Muscle layer of colon (tissue), 2 donors: ENCODE results near the gene SH2D7.

Source experiments
- H3K27ac ChIP-seq: one replicate; pipeline ENCODE4 v1.7.0; 2013; ENCODE audit warnings: low read depth, mild to moderate bottlenecking, low read length, moderate library complexity
- H3K27me3 ChIP-seq, 2 donors: one replicate each; pipeline ENCODE4 v1.7.0; 2013; ENCODE audit warnings: low read length in 2 of 2, mild to moderate bottlenecking in 2 of 2; ENCODE audit not compliant: insufficient read depth in 2 of 2, control insufficient read depth in 1 of 2
- H3K36me3 ChIP-seq: one replicate; pipeline ENCODE4 v1.7.0; 2013; ENCODE audit warnings: mild to moderate bottlenecking, low read length; ENCODE audit not compliant: insufficient read depth
- H3K4me1 ChIP-seq: one replicate; pipeline ENCODE4 v1.7.0; 2013; ENCODE audit warnings: mild to moderate bottlenecking, low read length; ENCODE audit not compliant: insufficient read depth
- H3K4me3 ChIP-seq, 2 donors: one replicate each; pipeline ENCODE4 v1.7.0; 2013; ENCODE audit warnings: low read length in 2 of 2, low read depth in 1 of 2, mild to moderate bottlenecking in 1 of 2, moderate library complexity in 1 of 2
- H3K9ac ChIP-seq: one replicate; pipeline ENCODE4 v1.7.0; 2013; ENCODE audit warnings: low read length
- H3K9me3 ChIP-seq: one replicate; pipeline ENCODE4 v1.7.0; 2013; ENCODE audit warnings: mild to moderate bottlenecking, low read length
- donor health status: abdominal sarcoma.
- donor health status: Adenocarcinoma of cecum.

SH2D7 gene

DNA sequence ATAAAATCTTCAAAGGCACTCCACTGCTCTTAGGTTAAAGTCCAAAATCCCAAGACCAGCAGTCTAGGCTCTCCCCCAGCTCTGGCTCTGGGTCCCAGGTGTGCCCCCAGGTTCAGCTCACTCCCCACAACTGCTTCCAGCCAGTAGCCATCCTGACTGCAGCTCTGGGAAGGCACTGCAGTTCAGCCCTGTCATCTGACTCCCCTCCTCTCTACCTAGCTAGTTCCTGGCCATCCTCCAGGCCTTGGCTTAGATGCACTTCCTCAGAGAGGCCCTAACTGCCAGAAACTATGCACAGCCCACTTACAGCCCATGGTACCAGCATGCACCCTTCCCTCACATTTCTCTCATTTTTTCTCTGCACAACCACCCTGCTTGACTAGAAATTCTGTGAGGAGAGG lies 40.4 kb upstream of the SH2D7 start:
- Histone ChIP-seq H3K27me3 (no peaks in the 10 kb centered on the region), H3K4me3 (no peak overlapping the region), H3K36me3 (peaks cover 26% of the 10 kb centered on the region), H3K4me1 (peaks cover 74% of the 10 kb centered on the region), H3K9ac (no peak overlapping the region), H3K9me3 (no peaks in the 10 kb centered on the region), H3K27ac (no peak overlapping the region)

DNA sequence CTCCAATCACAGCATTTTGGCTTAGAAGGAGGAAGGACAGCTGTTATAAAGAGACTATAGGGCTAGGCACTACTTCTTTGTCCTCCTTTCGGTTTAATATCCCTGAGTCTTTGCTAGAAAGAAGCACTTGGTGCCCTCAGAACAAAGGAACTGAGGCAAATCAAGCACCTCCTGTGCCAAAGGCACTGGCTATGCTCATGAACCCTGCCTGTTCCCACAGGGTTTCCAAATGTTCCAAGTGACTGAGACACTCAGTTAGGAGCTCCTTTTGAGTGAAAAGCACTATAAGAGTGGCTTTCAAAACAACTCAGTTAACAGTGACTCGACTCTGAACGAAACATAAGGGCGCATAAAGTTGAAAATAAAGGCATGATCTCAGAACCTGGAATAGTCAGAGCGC lies 39.8 kb upstream of the SH2D7 start:
- no peak overlapping the region for H3K9ac ChIP-seq
- H3K4me3 ChIP-seq: no peak overlapping the region
- no peaks in the 10 kb centered on the region for H3K27me3 ChIP-seq
- peaks cover 26% of the 10 kb centered on the region for H3K36me3 ChIP-seq
- H3K9me3 ChIP-seq: no peaks in the 10 kb centered on the region
- H3K4me1 ChIP-seq: peaks cover 72% of the 10 kb centered on the region
- no peak overlapping the region for H3K27ac ChIP-seq

DNA sequence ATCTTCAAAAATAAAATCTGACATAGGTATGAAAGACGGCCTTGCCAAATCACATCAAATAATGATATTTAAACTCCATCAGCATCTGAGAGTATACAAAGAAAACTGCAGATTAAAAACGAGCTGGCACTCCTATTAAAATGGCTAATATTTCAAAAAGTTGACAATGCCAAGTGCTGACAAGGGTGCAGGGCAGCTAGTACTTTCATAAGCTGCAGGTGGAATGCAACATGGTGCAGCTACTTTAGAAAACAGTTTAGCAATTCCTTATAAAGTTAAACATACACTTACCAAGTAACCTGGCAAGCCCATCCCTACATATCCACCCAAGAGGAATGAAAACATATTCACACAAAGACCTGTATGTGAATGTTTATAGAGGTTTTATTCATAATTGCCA lies 37.8 kb upstream of the SH2D7 start:
- H3K4me3 ChIP-seq: no peak overlapping the region
- no peak overlapping the region for H3K27ac ChIP-seq
- H3K4me1 ChIP-seq: peaks cover 72% of the 10 kb centered on the region
- H3K9me3 ChIP-seq: no peaks in the 10 kb centered on the region
- H3K36me3 ChIP-seq: peaks cover 26% of the 10 kb centered on the region
- H3K9ac ChIP-seq: no peak overlapping the region
- H3K27me3 ChIP-seq: no peaks in the 10 kb centered on the region

DNA sequence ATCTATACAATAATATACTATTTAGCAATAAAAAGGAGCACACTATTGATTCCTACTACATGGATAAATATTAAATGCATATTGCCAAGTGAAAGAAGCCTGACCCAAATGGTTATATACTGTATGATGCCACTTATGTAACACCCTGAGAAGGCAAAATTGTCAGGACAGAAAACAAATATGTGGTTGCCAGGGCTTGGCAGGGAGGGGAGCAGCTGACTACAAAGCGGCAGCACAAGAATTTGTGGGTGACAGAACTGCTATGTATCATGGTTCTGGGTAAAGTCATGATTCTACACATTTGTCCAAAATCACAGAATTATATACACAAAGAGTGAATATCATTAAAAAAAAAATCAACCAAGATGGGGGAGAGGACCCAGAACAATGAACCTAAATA lies 37.4 kb upstream of the SH2D7 start:
- no peak overlapping the region for H3K9ac ChIP-seq
- H3K27ac ChIP-seq: no peak overlapping the region
- no peak overlapping the region for H3K4me3 ChIP-seq
- H3K9me3 ChIP-seq: no peaks in the 10 kb centered on the region
- H3K36me3 ChIP-seq: peaks cover 26% of the 10 kb centered on the region
- H3K27me3 ChIP-seq: no peaks in the 10 kb centered on the region
- H3K4me1 ChIP-seq: peaks cover 70% of the 10 kb centered on the region

DNA sequence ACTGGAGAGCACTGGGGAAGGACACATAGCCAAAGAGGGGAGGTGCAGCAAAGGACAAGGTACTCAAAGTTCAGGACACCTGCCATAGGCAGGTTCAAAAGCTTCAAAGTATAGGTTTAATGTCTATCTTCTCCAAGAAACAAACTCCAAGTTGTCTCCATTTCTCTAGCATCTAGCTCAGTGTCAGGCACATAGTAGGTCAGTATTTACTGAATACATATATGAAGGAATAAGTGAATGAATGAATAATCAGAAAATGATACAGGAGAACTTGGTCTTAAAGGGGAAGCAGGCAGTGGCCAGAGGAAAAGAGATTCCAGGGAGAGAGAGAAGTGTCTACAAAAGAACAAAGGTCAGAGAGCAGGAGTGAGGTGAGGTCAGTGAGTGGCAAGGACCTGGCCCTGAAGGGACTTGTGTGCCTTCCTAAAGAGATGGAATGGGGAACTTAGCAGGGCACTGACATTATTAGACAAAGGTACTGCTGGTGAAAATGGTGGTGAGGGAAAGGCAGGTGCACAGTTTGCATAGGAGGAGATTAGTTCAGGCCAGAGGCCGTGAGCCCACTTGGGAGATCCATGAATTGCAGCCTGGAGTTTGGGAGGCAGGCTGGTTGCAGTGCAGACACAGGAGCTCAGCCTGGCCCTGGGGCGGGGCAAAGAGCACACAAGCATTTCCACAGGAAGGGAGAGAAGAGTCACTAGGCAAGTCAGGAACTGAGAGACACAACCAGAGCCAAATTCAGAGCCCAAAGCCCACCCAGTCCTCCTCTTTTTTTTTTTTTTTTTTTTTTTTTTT lies 36.2 kb upstream of the SH2D7 start:
- no peak overlapping the region for H3K27ac ChIP-seq
- H3K9ac ChIP-seq: no peak overlapping the region
- H3K9me3 ChIP-seq: no peaks in the 10 kb centered on the region
- H3K27me3 ChIP-seq: no peaks in the 10 kb centered on the region
- H3K4me1 ChIP-seq: peaks cover 60% of the 10 kb centered on the region
- no peak overlapping the region for H3K4me3 ChIP-seq
- peaks cover 26% of the 10 kb centered on the region for H3K36me3 ChIP-seq

DNA sequence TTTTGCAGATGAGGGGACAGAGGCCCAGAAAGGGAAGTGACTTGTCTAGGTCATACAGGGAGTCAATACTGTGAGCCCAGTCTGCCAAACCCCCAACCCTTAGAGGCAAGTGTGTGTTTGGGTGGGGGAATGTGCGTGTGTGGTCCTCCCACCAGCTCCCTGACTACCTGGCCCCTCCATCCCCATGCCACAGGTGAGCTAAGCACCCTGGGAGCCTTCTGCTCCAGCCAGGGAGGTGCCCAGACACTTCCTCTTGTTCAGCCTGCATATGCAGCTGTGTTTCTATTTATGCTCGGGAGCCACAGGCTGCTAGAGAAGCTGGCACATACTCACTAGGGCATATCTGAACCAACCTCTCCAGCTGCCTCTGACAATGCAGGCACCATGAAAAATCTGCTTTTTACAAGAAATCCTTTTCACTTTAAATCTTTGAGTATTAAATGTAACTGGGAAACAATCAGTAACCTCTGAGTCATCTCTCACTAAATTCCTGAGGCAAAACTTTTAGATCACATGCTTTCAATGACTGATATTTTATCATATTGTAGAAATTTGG lies 35.6 kb upstream of the SH2D7 start:
- Histone ChIP-seq H3K9ac (no peak overlapping the region), H3K27me3 (no peaks in the 10 kb centered on the region), H3K4me3 (no peak overlapping the region), H3K9me3 (no peaks in the 10 kb centered on the region), H3K27ac (peak overlapping the region; percentile 43), H3K36me3 (peaks cover 22% of the 10 kb centered on the region), H3K4me1 (peaks cover 54% of the 10 kb centered on the region)

DNA sequence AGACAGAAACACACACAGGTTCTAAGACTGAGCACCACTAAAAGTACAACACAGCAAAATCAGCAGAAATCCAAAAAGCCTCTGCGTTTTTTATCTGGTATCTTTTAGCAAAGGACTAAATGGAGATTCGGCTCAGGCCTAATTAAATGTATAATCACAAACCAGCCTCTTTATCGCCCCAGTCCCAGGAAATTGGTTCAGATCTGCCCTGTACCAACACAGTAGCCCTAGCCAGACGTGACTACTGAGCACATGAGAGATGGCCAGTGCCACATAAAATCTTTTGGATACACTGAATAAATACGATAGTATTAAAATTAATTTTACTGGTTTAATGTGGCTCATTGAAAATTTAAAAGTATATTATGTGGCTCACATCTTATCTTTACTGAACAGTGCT lies 34.6 kb upstream of the SH2D7 start:
- no peak overlapping the region for H3K9ac ChIP-seq

DNA sequence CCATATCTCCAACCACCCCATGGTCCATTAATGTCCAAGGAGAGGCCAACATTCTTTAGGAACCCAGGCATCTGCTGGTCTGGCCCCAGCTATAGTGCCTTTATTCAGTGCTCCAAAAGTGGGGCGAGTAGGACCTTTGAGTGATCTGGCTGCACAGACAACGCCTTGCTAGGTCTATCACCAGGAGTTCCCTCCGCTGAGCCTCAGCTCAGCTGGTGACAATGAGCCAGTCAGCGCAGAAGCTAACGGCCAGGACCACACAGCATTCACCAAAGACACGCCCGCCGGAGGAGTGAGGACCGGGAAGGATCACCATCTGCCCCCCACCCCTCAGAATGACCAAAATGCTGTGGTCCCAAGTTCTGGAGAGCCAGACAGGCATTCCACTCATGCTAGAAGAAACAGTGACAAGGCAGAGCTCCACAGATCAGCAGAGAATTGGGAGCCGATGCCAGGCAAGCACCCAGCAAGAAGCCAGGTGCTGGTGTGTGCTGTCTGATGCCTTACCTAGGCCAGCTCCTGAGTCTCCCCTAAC lies 33.9 kb upstream of the SH2D7 start:
- Histone ChIP-seq H3K9ac (no peak overlapping the region), H3K4me3 (no peak overlapping the region), H3K36me3 (peaks cover 7% of the 10 kb centered on the region), H3K27me3 (no peaks in the 10 kb centered on the region), H3K4me1 (peaks cover 61% of the 10 kb centered on the region), H3K27ac (no peak overlapping the region), H3K9me3 (no peaks in the 10 kb centered on the region)

More for the DNA sequence above, 34.6 kb upstream of the SH2D7 start:
- Histone ChIP-seq H3K27ac (no peak overlapping the region), H3K4me3 (no peak overlapping the region), H3K4me1 (peaks cover 54% of the 10 kb centered on the region), H3K36me3 (peaks cover 13% of the 10 kb centered on the region), H3K9me3 (no peaks in the 10 kb centered on the region), H3K27me3 (no peaks in the 10 kb centered on the region)

DNA sequence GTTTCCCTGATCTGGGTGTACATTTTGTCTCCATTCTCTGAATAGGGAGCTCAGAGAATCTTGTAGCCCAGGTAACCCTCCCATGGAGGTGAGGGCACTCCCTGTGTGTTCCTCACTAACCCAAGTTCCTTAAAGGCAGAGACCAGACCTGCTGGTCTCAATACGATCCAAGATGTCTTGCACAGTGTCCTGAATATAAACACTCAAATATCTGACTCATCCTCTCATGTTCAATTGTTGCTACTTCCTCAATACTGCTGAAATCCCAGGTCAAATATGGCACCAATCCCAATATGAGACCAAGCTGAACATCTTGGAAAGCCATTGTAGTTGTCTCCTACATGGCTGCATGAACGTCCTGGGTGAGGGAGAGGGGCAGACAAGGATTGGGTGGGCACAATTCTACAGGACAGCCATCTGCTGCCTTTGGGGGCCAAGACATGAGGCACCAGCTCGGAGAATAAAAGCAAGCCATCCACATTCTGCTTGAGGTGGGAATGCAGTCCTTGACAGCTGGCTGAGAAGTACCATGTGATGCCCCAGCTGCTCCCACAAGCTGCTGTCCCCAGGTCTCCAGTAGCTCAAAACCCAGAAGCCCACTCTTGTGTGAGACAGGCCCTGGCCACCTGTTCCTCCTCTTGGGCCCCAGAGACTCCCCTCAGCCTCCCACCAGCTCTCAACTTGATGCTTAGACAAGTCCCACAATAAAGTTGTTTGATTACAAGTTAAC lies 33.1 kb upstream of the SH2D7 start:
- no peaks in the 10 kb centered on the region for H3K27me3 ChIP-seq
- no peak overlapping the region for H3K4me3 ChIP-seq
- no peak overlapping the region for H3K9ac ChIP-seq
- H3K9me3 ChIP-seq: no peaks in the 10 kb centered on the region
- H3K27ac ChIP-seq: peak overlapping the region; percentile 14
- H3K36me3 ChIP-seq: no peaks in the 10 kb centered on the region
- H3K4me1 ChIP-seq: peaks cover 69% of the 10 kb centered on the region

DNA sequence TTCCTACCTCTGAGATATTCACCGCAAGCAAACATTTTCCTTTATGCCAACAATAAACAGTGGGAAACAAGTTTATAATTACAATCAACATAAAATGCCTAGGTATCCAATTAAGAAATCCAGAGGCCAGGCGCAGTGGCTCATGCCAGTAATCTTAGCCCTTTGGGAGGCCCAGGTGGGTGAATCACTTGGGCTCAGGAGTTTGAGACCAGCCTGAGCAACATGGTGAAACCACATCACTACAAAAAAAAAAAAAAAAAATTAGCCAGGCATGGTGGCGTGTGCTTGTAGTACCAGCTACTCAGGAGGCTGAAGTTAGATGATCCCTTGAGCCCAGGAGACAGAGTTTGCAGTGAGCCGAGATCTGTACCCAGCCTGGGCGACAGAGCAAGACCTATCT lies 32.1 kb upstream of the SH2D7 start:
- no peak overlapping the region for H3K27ac ChIP-seq
- H3K4me3 ChIP-seq: no peak overlapping the region
- H3K27me3 ChIP-seq: no peaks in the 10 kb centered on the region
- H3K9ac ChIP-seq: no peak overlapping the region
- peaks cover 77% of the 10 kb centered on the region for H3K4me1 ChIP-seq
- H3K36me3 ChIP-seq: no peaks in the 10 kb centered on the region
- no peaks in the 10 kb centered on the region for H3K9me3 ChIP-seq

DNA sequence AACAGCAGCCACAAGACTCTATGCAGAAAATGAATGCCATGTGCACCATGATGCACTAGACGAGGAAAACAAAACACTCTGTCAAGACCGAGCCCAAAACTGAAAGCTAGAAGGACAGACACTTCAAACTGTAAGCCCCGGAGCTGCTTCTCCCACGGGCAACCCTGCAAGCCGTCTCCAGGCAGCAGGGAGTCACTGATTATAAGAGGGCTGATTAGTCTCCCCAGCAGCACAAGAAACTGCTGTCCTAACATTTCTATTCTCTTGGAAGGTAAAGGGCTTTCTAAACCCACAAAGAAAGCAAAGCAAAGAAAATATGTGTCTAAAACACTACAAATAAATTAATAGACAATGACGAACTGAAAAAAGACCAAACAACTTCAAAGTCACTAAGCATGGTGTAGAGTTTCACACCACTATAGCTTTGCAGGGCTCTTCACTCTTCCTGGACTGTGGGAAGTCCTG lies 30.4 kb upstream of the SH2D7 start:
- H3K27ac ChIP-seq: no peak overlapping the region
- peak overlapping the region in 1 of 2 donors; percentile 43 for H3K4me3 ChIP-seq
- no peaks in the 10 kb centered on the region for H3K36me3 ChIP-seq
- no peak overlapping the region for H3K9ac ChIP-seq
- peaks cover 77% of the 10 kb centered on the region for H3K4me1 ChIP-seq
- no peaks in the 10 kb centered on the region for H3K9me3 ChIP-seq
- H3K27me3 ChIP-seq: no peaks in the 10 kb centered on the region
